A549 (cell line): ENCODE results near the gene SYNE4. TPM values are rescaled to one million over a fixed set of nuclear protein-coding genes. Genes with fewer than 3 reads are reported as not detected.

Experiments used
- ATAC-seq, 2 experiments: fragments of 200-7000 bp in 1 of 2; fragments of >200 bp in 1 of 2; cut with Nextera tagmentation in 1 of 2; cut with Tn5 transposase in 1 of 2; 3 replicates each; pipeline versions ENCODE4 v1.8.0 to v1.9.1; 2018 to 2020; ENCODE audit warnings: mild to moderate bottlenecking in 1 of 2, moderate library complexity in 1 of 2
- CTCF ChIA-PET: fragments of 300-600 bp; sonication (Branson Sonifier 250); formaldehyde crosslinking; extraction: SDS; loops from one replicate; lab custom pipeline; 2021; ENCODE audit warnings: antibody characterized with exemption, inconsistent platforms; lab: Yijun Ruan, JAX
- POLR2A ChIA-PET: fragments of 350-600 bp; formaldehyde crosslinking; extraction: SDS; loops from one replicate; lab custom pipeline; 2021; ENCODE audit warnings: antibody characterized with exemption, inconsistent platforms; lab: Yijun Ruan, JAX
- DNase-seq, 2 experiments: peaks; one replicate each; pipeline versions ENCODE4 v3.0.0 to v3.0.0-alpha.2; 2011 to 2016; ENCODE audit warnings: low read depth in 1 of 2, low spot score in 1 of 2
- FAIRE-seq: peaks from 2 replicates; lab custom pipeline; 2011; peaks lifted over from hg19 to GRCh38; lab: Jason Lieb, UNC
- H3K27ac ChIP-seq, 2 experiments: fragments of >200 bp; sonication (Bioruptor Twin); formaldehyde crosslinking; 3 replicates each; pipeline ENCODE4 v1.5.1; 2016 to 2017
- H3K4me1 ChIP-seq: fragments of >200 bp; sonication (Bioruptor Twin); formaldehyde crosslinking; 3 replicates; pipeline ENCODE4 v1.6.1; 2016
- H3K4me2 ChIP-seq: fragments of >200 bp; sonication (Bioruptor Twin); formaldehyde crosslinking; 3 replicates; pipeline ENCODE4 v1.6.1; 2016
- H3K4me3 ChIP-seq: fragments of >200 bp; sonication (Bioruptor Twin); formaldehyde crosslinking; 3 replicates; pipeline ENCODE4 v1.5.1; 2016
- H3K9me3 ChIP-seq: fragments of >200 bp; sonication (Bioruptor Twin); formaldehyde crosslinking; 3 replicates; pipeline ENCODE4 v1.6.1; 2016
- BCL3 ChIP-seq: fragments of >200 bp; sonication (Bioruptor Twin); formaldehyde crosslinking; IDR thresholded peaks from 3 replicates; pipeline ENCODE4 v1.6.1; 2016
- CHD2 ChIP-seq: fragments of 150-350 bp; IDR thresholded peaks from 2 replicates; pipeline ENCODE4 v1.6.1; 2014; ENCODE audit warnings: low read length; ENCODE audit not compliant: partially characterized antibody
- E2F6 ChIP-seq: IDR thresholded peaks from 2 replicates; pipeline ENCODE4 v1.6.1; 2012; ENCODE audit warnings: low read depth, borderline replicate concordance
- EHF ChIP-seq: fragments of 250-450 bp; sonication (Bioruptor Pico); IDR thresholded peaks from 2 replicates; pipeline ENCODE4 v1.5.0; 2020; ENCODE audit warnings: mild to moderate bottlenecking
- ESRRA ChIP-seq: fragments of 150-350 bp; IDR thresholded peaks from 2 replicates; pipeline ENCODE4 v1.6.1; 2014; ENCODE audit warnings: mild to moderate bottlenecking, low read length, borderline replicate concordance
- FOSB ChIP-seq: fragments of 250-450 bp; sonication (Bioruptor Pico); IDR thresholded peaks from 2 replicates; pipeline ENCODE4 v1.5.0; 2020; ENCODE audit warnings: mild to moderate bottlenecking, moderate library complexity
- GATA3 ChIP-seq: IDR thresholded peaks from 2 replicates; pipeline ENCODE4 v1.6.1; 2012; ENCODE audit warnings: borderline replicate concordance
- HES2 ChIP-seq: fragments of >200 bp; sonication (Bioruptor Twin); formaldehyde crosslinking; IDR thresholded peaks from 2 replicates; pipeline ENCODE4 v1.6.1; 2016
- HMGXB4 ChIP-seq: fragments of 250-450 bp; sonication (Bioruptor Pico); IDR thresholded peaks from 2 replicates; pipeline ENCODE4 v1.5.0; 2021; ENCODE audit warnings: mild to moderate bottlenecking, moderate library complexity, borderline replicate concordance
- HOXB5 ChIP-seq: fragments of 250-450 bp; sonication (Bioruptor Pico); IDR thresholded peaks from 2 replicates; pipeline ENCODE4 v1.5.0; 2020; ENCODE audit warnings: mild to moderate bottlenecking, moderate library complexity
- MAFK ChIP-seq: fragments of 450-650 bp; IDR thresholded peaks from 2 replicates; pipeline ENCODE4 v1.6.1; 2014; ENCODE audit not compliant: partially characterized antibody
- MAX ChIP-seq: IDR thresholded peaks from 2 replicates; pipeline ENCODE4 v1.6.1; 2012
- NFE2L2 ChIP-seq: fragments of 150-350 bp; conservative IDR thresholded peaks from 2 replicates; pipeline ENCODE4 v1.6.1; 2014; ENCODE audit warnings: low read length
- NPAS2 ChIP-seq: fragments of 250-450 bp; sonication (Bioruptor Pico); IDR thresholded peaks from 2 replicates; pipeline ENCODE4 v1.8.0; 2022; ENCODE audit warnings: mild to moderate bottlenecking, moderate library complexity, borderline replicate concordance
- NR3C1 ChIP-seq: fragments of >200 bp; sonication (Bioruptor Twin); formaldehyde crosslinking; IDR thresholded peaks from 3 replicates; pipeline ENCODE4 v1.6.1; 2017
- PBX3 ChIP-seq: IDR thresholded peaks from 2 replicates; pipeline ENCODE4 v1.6.1; 2012
- PHF8 ChIP-seq: fragments of 200-600 bp; sonication (generic); IDR thresholded peaks from 2 replicates; pipeline ENCODE4 v1.6.1; 2016; ENCODE audit warnings: low read depth, mild to moderate bottlenecking, antibody characterized with exemption, moderate library complexity, borderline replicate concordance
- POLR2AphosphoS2 ChIP-seq: conservative IDR thresholded peaks from 2 replicates; pipeline ENCODE4 v1.6.1; 2012; ENCODE audit warnings: low read length, improper control_type of control experiment, inconsistent platforms
- RAD21 ChIP-seq, 2 experiments: fragments of >200 bp in 1 of 2; sonication (Bioruptor Twin) in 1 of 2; formaldehyde crosslinking in 1 of 2; IDR thresholded peaks in 1 of 2; conservative IDR thresholded peaks in 1 of 2; 2 replicates in 1 of 2; 3 replicates in 1 of 2; pipeline ENCODE4 v1.6.1; 2012 to 2018; ENCODE audit warnings: inconsistent platforms in 1 of 2
- RCOR1 ChIP-seq: fragments of 150-350 bp; IDR thresholded peaks from 2 replicates; pipeline ENCODE4 v1.6.1; 2014; ENCODE audit warnings: antibody characterized with exemption, low read length, low read depth
- REST ChIP-seq: fragments of 200-600 bp; sonication (generic); IDR thresholded peaks from 2 replicates; pipeline ENCODE4 v1.6.1; 2016; ENCODE audit warnings: antibody characterized with exemption, mild to moderate bottlenecking, moderate library complexity
- RFX5 ChIP-seq: fragments of 450-650 bp; IDR thresholded peaks from 2 replicates; pipeline ENCODE4 v1.7.1; 2014; ENCODE audit warnings: antibody characterized with exemption, mild to moderate bottlenecking, moderate library complexity
- SMC3 ChIP-seq: fragments of >200 bp; sonication (Bioruptor Twin); formaldehyde crosslinking; IDR thresholded peaks from 3 replicates; pipeline ENCODE4 v1.6.1; 2018; ENCODE audit warnings: inconsistent platforms
- TFCP2L1 ChIP-seq: fragments of 250-450 bp; sonication (Bioruptor Pico); IDR thresholded peaks from 2 replicates; pipeline ENCODE4 v1.5.0; 2021; ENCODE audit warnings: mild to moderate bottlenecking
- USF2 ChIP-seq: fragments of 450-650 bp; IDR thresholded peaks from 2 replicates; pipeline ENCODE4 v1.6.1; 2014; ENCODE audit warnings: antibody characterized with exemption
- ZFP36 ChIP-seq: fragments of 450-650 bp; IDR thresholded peaks from 2 replicates; pipeline ENCODE4 v1.6.1; 2014; ENCODE audit warnings: borderline replicate concordance; ENCODE audit not compliant: partially characterized antibody
- ZNF302 ChIP-seq: fragments of 250-450 bp; sonication (Bioruptor Pico); IDR thresholded peaks from 2 replicates; pipeline ENCODE4 v1.9.0; 2021; ENCODE audit warnings: inconsistent platforms, mild to moderate bottlenecking, moderate library complexity
- WGBS: methylation state at CpG from one replicate; pipeline ENCODE4 v1.1.6; 2017; ENCODE audit errors: missing lambda C conversion rate; 5-methylcytosine and 5-hydroxymethylcytosine counted together
- polyA plus RNA-seq, 4 experiments: library from polyadenylated mRNA; depleted of rRNA in 3 of 4; stranded (reverse); fragments of >200 nt; fragmentation: RNase III in 1 of 4; extraction: RNeasy Plus Mini Kit Qiagen cat#74134 plus additional on column Dnase treatment in 1 of 4; gene quantifications; 2 replicates in 3 of 4; 3 replicates in 1 of 4; pipeline ENCODE4 v1.2.3, GENCODE V29; 2011 to 2017

The SYNE4 gene
- polyA plus RNA-seq, 2 of the 4 experiments (the other 2 are of a cell fraction): 0.37 to 0.56 TPM

- FAIRE-seq (no peak), DNase-seq (no peak)
- POLR2A ChIA-PET: no interaction called here
- no peak overlapping the region for H3K4me2 ChIP-seq
- CTCF ChIA-PET: interaction anchor here (0.7 to 11.9 kb wide), 6 partner anchors 10 to 109 kb away, joined by 3 to 157 read pairs (median 4); partner anchors contain the start of genes ALKBH6 and OVOL3
- TF ChIP-seq REST: no peak
- TF ChIP-seq USF2: no peak
- no peak for TF ChIP-seq ZNF302 (CRISPR knock-in tag)
- TF ChIP-seq HOXB5 (CRISPR knock-in tag): no peak
- no peak for TF ChIP-seq ZFP36
- TF ChIP-seq RFX5: no peak
- TF ChIP-seq TFCP2L1 (CRISPR knock-in tag): no peak
- no peak for TF ChIP-seq GATA3
- TF ChIP-seq NFE2L2: no peak
- no peak for TF ChIP-seq NR3C1
- no peak for TF ChIP-seq FOSB (CRISPR knock-in tag)
- TF ChIP-seq RCOR1: no peak
- TF ChIP-seq NPAS2 (CRISPR knock-in tag): no peak
- TF ChIP-seq HMGXB4 (CRISPR knock-in tag): no peak
- no peak for TF ChIP-seq MAX
- TF ChIP-seq POLR2AphosphoS2: no peak
- no peak for TF ChIP-seq CHD2
- TF ChIP-seq E2F6: no peak
- TF ChIP-seq, all 56 proteins: peak for 0
- ATAC-seq: no peak
- 91% methylated on average over 4 of the region's 4 CpGs for WGBS
- H3K4me1 ChIP-seq: peaks cover 18% of the 10 kb centered on the region
- H3K4me3 ChIP-seq: no peak overlapping the region
- H3K9me3 ChIP-seq: no peaks in the 10 kb centered on the region
- no peak overlapping the region for H3K27ac ChIP-seq
Measured at GRCh38 chr19:36051637-36052036, 43.0 kb upstream of the SYNE4 start.

- peak in 1 of 2 experiments; percentile 67 for DNase-seq
- TF ChIP-seq EHF (CRISPR knock-in tag) (no peak), MAFK (no peak), RCOR1 (no peak), SMC3 (peak; percentile 54), POLR2AphosphoS2 (no peak), HES2 (no peak), CHD2 (no peak), PHF8 (no peak), ESRRA (no peak), BCL3 (no peak), PBX3 (no peak), MAX (no peak), RAD21 (conservative IDR thresholded peaks at IDR 0.05 in 1 of 2, IDR thresholded peaks at IDR 0.05 in 1 of 2) (peak; percentile 34 to 48; a peak in 3 of 5 replicates)
Measured at GRCh38 chr19:36051236-36051635, 42.6 kb upstream of the SYNE4 start.

More at GRCh38 chr19:36051236-36051635, 42.6 kb upstream of the SYNE4 start:
- ATAC-seq (no peak), FAIRE-seq (peak; percentile 54)
- Histone ChIP-seq H3K9me3 (no peaks in the 10 kb centered on the region), H3K4me1 (peaks cover 14% of the 10 kb centered on the region), H3K27ac (no peak overlapping the region), H3K4me2 (no peak overlapping the region), H3K4me3 (no peak overlapping the region)
- ChIA-PET CTCF (interaction anchor here (0.7 to 1.9 kb wide), 6 partner anchors 15 to 109 kb away, joined by 3 to 5 read pairs (median 3); partner anchors contain the start of gene ALKBH6), POLR2A (no interaction called here)
- 47% methylated on average over 3 of the region's 3 CpGs for WGBS
